GM19023 (cell line): Measurements from ENCODE around the gene GHRL.
A peak's percentile ranks its signal among the peaks of the same experiment; 100 is the strongest.

Source experiments
- ATAC-seq: cut with Tn5 transposase; IDR thresholded peaks from one replicate; pipeline ENCODE4 v1.9.1; 2021; ENCODE audit warnings: mild to moderate bottlenecking, moderate library complexity; ENCODE audit not compliant: unreplicated experiment

The GHRL gene

GRCh38 chr3:10328460-10329071 lies 35.8 kb upstream of the GHRL start:
- no peak for ATAC-seq

GRCh38 chr3:10327592-10327991 lies 34.8 kb upstream of the GHRL start:
- ATAC-seq: no peak

- no peak for ATAC-seq
These were observed 29.6 kb upstream of the GHRL start for GRCh38 chr3:10322352-10322710.

GRCh38 chr3:10321630-10322351 lies 29.0 kb upstream of the GHRL start:
- no peak for ATAC-seq

- peak; percentile 4 for ATAC-seq
These were observed 27.6 kb upstream of the GHRL start for GRCh38 chr3:10320320-10320677.

GRCh38 chr3:10319804-10320203 lies 27.1 kb upstream of the GHRL start:
- ATAC-seq: no peak

- ATAC-seq: no peak
These were observed 26.5 kb upstream of the GHRL start for GRCh38 chr3:10319251-10319650.

GRCh38 chr3:10317961-10318350 lies 25.2 kb upstream of the GHRL start:
- ATAC-seq: no peak

- no peak for ATAC-seq
These were observed 24.7 kb upstream of the GHRL start for GRCh38 chr3:10317311-10317960.

- ATAC-seq: no peak
These were observed 23.1 kb upstream of the GHRL start for GRCh38 chr3:10315771-10316344.

GRCh38 chr3:10315101-10315500 lies 22.4 kb upstream of the GHRL start:
- ATAC-seq: no peak

- no peak for ATAC-seq
These were observed 20.1 kb upstream of the GHRL start for GRCh38 chr3:10312861-10313260.

GRCh38 chr3:10312391-10312790 lies 19.6 kb upstream of the GHRL start:
- ATAC-seq: no peak

GRCh38 chr3:10311710-10312109 lies 19.0 kb upstream of the GHRL start:
- ATAC-seq: no peak

GRCh38 chr3:10310578-10310977 lies 17.8 kb upstream of the GHRL start:
- ATAC-seq: no peak

- no peak for ATAC-seq
These were observed 17.0 kb upstream of the GHRL start for GRCh38 chr3:10309736-10310135.

- ATAC-seq: no peak
These were observed 15.9 kb upstream of the GHRL start for GRCh38 chr3:10308678-10309077.

GRCh38 chr3:10306156-10306555 lies 13.4 kb upstream of the GHRL start:
- ATAC-seq: no peak

- no peak for ATAC-seq
These were observed 12.7 kb upstream of the GHRL start for GRCh38 chr3:10305331-10305902.

GRCh38 chr3:10304905-10305304 lies 12.2 kb upstream of the GHRL start:
- ATAC-seq: no peak

GRCh38 chr3:10303785-10304184 lies 11.0 kb upstream of the GHRL start:
- no peak for ATAC-seq

- ATAC-seq: no peak
These were observed 10.4 kb upstream of the GHRL start for GRCh38 chr3:10303105-10303504.
